Measurements from ENCODE around the gene C1QTNF12. TPM values are rescaled to one million over a fixed set of nuclear protein-coding genes. Genes with fewer than 3 reads are reported as not detected.

The C1QTNF12 gene
- total RNA-seq, 1 experiment from 2014 or later, result 4.4 TPM

DNA sequence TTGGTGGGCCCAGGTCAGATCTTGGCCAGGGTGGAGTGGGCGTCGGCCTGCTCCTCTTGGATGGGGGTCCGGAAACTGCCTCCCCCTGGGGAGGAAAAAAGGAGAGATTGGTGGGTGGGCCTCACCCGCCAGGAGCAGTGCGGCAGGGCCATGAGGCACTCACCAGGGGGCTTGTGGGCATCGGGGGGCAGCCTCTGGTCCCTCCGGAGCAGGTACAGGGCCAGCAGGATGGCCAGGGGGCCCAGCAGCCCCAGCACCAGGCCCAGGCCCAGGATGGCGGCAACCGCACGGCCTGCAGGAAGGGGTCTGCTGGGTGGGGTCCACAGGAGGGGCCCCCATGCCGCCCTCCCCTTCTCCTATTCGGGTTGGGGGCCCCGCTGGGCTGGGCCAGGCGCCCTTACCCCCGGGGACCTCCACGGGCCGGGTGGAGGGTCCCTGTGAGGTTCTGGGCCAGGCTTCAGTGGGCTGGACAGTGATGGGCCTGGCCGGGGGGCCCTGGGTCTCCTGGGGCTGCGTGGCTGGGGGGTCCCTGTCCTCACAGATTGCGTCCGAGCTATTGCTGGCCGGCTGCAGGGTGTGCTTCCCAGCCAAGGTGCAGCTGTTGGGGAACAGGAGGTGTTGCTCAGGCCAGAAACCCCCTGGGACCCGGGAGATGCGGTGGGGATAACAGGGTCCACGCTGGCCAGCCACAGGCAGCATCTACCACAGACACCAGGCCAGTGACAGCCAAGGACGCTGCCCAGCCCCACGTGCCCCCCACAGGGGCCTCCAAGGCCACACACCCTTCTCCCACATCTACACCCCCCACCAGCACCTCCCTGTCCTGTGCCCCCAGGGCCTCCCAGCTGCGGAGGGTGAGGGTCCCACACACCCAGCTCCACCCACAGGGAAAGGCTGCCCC lies 34.7 kb downstream of the C1QTNF12 start:
- H3K4me3 ChIP-seq (ENCODE audit: low read depth, low read length, poor library complexity, severe bottlenecking), result no peak overlapping the region
- intact Hi-C loops (cut with micrococcal nuclease; ENCODE audit: unreplicated experiment), result no loop called here
- POLR2A ChIA-PET (ENCODE audit: low non-redundant PET), result no interaction called here
- H3K36me3 ChIP-seq (ENCODE audit: insufficient read depth, low read length, poor library complexity, severe bottlenecking), result peaks cover 5% of the 10 kb centered on the region
- BruUV-seq (replicated peaks), result no TSS peak
- no peaks in the 10 kb centered on the region for H3K9me3 ChIP-seq (ENCODE audit: low read depth, low read length, poor library complexity, severe bottlenecking)
- H3K27ac ChIP-seq (ENCODE audit: low read depth, low read length, poor library complexity, severe bottlenecking), result no peak overlapping the region
- DNase-seq (ENCODE audit: low spot score), result no peak
- no peaks in the 10 kb centered on the region for H3K27me3 ChIP-seq (replicated peaks; ENCODE audit: insufficient read depth, low read depth, low read length, poor library complexity)
- peaks cover 13% of the 10 kb centered on the region for H3K4me1 ChIP-seq (ENCODE audit: insufficient read depth, low read length, poor library complexity, severe bottlenecking)
- CTCF ChIA-PET, result no interaction called here
- no peak for TF ChIP-seq EZH2 (IDR thresholded peaks at IDR 0.05; ENCODE audit: borderline replicate concordance, low read depth, low read length, poor library complexity, severe bottlenecking)

- TF ChIP-seq EZH2 (IDR thresholded peaks at IDR 0.05; ENCODE audit: borderline replicate concordance, low read depth, low read length, poor library complexity, severe bottlenecking), result no peak
- TF ChIP-seq, protein P1, sequence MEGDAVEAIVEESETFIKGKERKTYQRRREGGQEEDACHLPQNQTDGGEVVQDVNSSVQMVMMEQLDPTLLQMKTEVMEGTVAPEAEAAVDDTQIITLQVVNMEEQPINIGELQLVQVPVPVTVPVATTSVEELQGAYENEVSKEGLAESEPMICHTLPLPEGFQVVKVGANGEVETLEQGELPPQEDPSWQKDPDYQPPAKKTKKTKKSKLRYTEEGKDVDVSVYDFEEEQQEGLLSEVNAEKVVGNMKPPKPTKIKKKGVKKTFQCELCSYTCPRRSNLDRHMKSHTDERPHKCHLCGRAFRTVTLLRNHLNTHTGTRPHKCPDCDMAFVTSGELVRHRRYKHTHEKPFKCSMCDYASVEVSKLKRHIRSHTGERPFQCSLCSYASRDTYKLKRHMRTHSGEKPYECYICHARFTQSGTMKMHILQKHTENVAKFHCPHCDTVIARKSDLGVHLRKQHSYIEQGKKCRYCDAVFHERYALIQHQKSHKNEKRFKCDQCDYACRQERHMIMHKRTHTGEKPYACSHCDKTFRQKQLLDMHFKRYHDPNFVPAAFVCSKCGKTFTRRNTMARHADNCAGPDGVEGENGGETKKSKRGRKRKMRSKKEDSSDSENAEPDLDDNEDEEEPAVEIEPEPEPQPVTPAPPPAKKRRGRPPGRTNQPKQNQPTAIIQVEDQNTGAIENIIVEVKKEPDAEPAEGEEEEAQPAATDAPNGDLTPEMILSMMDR (conservative IDR thresholded peaks at IDR 0.05; ENCODE audit: low read depth, low read length), result no peak
- ChIA-PET POLR2A (ENCODE audit: low non-redundant PET) (no interaction called here), CTCF (no interaction called here)
- BruUV-seq (replicated peaks), result no TSS peak
- Histone ChIP-seq H3K36me3 (ENCODE audit: insufficient read depth, low read length, poor library complexity, severe bottlenecking) (no peaks in the 10 kb centered on the region), H3K9me3 (ENCODE audit: low read depth, low read length, poor library complexity, severe bottlenecking) (no peaks in the 10 kb centered on the region), H3K4me1 (ENCODE audit: insufficient read depth, low read length, poor library complexity, severe bottlenecking) (peaks cover 13% of the 10 kb centered on the region), H3K27ac (ENCODE audit: low read depth, low read length, poor library complexity, severe bottlenecking) (no peak overlapping the region), H3K27me3 (replicated peaks; ENCODE audit: insufficient read depth, low read depth, low read length, poor library complexity) (no peaks in the 10 kb centered on the region), H3K4me3 (ENCODE audit: low read depth, low read length, poor library complexity, severe bottlenecking) (no peak overlapping the region)
- intact Hi-C loops (cut with micrococcal nuclease; ENCODE audit: unreplicated experiment), result no loop called here
- no peak for DNase-seq (ENCODE audit: low spot score)
Observed at GRCh38 chr1:1210726-1211540, 35.6 kb downstream of the C1QTNF12 start.

- DNase-seq (ENCODE audit: low spot score), result no peak
- POLR2A ChIA-PET (ENCODE audit: low non-redundant PET), result interaction anchor here (1.0 kb wide), 1 partner anchor 22 kb away, joined by 4 read pairs; no protein-coding TSS in a partner anchor
- Histone ChIP-seq H3K36me3 (ENCODE audit: insufficient read depth, low read length, poor library complexity, severe bottlenecking) (no peaks in the 10 kb centered on the region), H3K27me3 (replicated peaks; ENCODE audit: insufficient read depth, low read depth, low read length, poor library complexity) (no peaks in the 10 kb centered on the region), H3K4me1 (ENCODE audit: insufficient read depth, low read length, poor library complexity, severe bottlenecking) (peaks cover 6% of the 10 kb centered on the region), H3K4me3 (ENCODE audit: low read depth, low read length, poor library complexity, severe bottlenecking) (no peak overlapping the region), H3K9me3 (ENCODE audit: low read depth, low read length, poor library complexity, severe bottlenecking) (no peaks in the 10 kb centered on the region), H3K27ac (ENCODE audit: low read depth, low read length, poor library complexity, severe bottlenecking) (no peak overlapping the region)
- no peak for TF ChIP-seq EZH2 (IDR thresholded peaks at IDR 0.05; ENCODE audit: borderline replicate concordance, low read depth, low read length, poor library complexity, severe bottlenecking)
- TF ChIP-seq, protein P1 (conservative IDR thresholded peaks at IDR 0.05; ENCODE audit: low read depth, low read length), result no peak
- BruUV-seq (replicated peaks), result no TSS peak
- intact Hi-C loops (cut with micrococcal nuclease; ENCODE audit: unreplicated experiment), result no loop called here
- CTCF ChIA-PET, result no interaction called here
Observed at GRCh38 chr1:1208713-1209433, 37.6 kb downstream of the C1QTNF12 start.

All from A673 (cell line).